Activated naive CD4-positive, alpha-beta T cell treated with anti-CD3 and anti-CD28 coated beads, Interleukin-2, amount 50 U/mL, for 24 hours (primary cell): ENCODE results near the gene LHFPL2.

Source experiments
- H3K27ac Mint-ChIP-seq: one replicate; pipeline ENCODE4 v1.8.0; 2021; ENCODE audit warnings: mild to moderate bottlenecking, mixed read lengths
- H3K27me3 Mint-ChIP-seq: one replicate; pipeline ENCODE4 v1.8.0; 2021; ENCODE audit warnings: mixed read lengths
- H3K36me3 Mint-ChIP-seq: one replicate; pipeline ENCODE4 v1.8.0; 2021; ENCODE audit warnings: mixed read lengths
- H3K4me1 Mint-ChIP-seq: one replicate; pipeline ENCODE4 v1.8.0; 2021; ENCODE audit warnings: mixed read lengths
- H3K4me3 Mint-ChIP-seq: one replicate; pipeline ENCODE4 v1.8.0; 2021; ENCODE audit warnings: mild to moderate bottlenecking, mixed read lengths
- H3K9me3 Mint-ChIP-seq: one replicate; pipeline ENCODE4 v1.8.0; 2021; ENCODE audit warnings: mixed read lengths

Gene LHFPL2

DNA sequence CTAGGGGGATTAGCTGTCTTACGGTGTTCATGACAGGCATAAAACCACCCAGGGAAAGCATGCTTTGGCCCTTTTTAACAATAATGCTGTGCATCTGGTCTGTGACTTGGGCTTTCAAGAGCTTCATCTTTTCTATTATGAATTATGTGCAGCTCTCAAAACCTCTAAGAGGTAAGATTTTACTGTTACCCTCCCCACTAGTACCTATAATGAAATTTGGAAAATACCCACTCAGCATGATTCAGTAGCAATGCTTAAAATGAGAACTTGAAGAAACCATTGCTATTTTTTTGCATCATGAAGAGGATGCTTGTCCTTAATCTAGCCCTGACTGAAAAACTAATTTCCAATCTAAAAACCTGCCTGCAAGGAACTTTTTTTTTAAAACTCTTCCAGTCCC lies 5.8 kb upstream of the LHFPL2 start:
- Mint-ChIP-seq H3K27me3 (peaks cover 27% of the 10 kb centered on the region), H3K4me3 (no peak overlapping the region)

DNA sequence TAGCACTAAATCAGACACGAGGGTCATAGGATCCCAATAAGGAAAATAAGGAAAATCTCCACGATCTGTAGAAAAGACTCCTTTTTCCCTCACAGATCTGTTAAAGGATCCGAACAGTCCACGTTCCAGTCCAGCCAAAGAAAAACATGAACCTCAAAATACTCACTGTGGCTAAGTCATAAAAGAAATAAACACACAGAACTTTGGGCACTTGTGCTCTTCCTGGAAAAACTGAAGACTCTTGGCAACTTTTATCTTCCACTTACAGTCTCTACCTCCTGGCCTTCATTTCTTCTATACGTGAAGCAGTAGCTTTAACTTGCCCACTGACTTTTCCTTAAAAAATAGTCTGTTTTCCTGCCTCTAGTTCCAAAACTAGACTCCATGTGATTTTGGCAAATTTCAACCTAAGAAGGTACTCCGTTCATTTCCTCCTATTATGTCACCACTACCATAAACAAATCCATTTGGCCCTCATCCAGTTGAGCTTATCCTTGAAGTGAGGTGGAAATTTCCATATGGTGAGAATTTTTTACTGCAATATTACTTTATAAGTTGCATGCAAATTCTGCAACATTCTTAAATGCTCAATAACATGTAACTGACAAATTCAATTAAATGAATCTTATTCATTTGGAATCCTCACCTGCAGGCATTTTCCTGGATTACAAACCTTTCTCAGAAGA lies 5.3 kb upstream of the LHFPL2 start:
- H3K27me3 Mint-ChIP-seq, result peaks cover 27% of the 10 kb centered on the region

More for the DNA sequence above, 5.8 kb upstream of the LHFPL2 start:
- Mint-ChIP-seq H3K9me3 (no peaks in the 10 kb centered on the region), H3K4me1 (no peaks in the 10 kb centered on the region), H3K36me3 (no peaks in the 10 kb centered on the region), H3K27ac (no peak overlapping the region)

DNA sequence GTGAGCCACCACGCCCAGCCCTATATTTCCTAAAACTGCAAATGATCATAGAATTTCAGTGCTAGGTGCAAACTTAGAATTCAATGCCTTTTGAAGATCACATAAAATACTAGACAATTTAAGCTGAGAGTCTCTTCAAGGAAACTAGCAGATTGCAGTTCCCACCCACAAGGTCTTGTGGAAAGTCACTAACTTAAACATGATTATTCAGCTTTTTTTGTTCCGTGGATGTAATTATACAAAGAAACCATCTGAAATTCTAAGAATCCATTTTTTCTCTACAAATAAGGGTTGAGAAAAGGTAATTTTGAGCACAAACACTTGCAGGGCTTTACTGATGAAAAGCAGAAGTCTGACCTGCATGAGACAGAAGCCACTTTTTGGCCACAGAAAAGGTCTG lies 4.5 kb upstream of the LHFPL2 start:
- H3K9me3 Mint-ChIP-seq, result no peaks in the 10 kb centered on the region
- no peak overlapping the region for H3K27ac Mint-ChIP-seq
- no peaks in the 10 kb centered on the region for H3K4me1 Mint-ChIP-seq
- peaks cover 27% of the 10 kb centered on the region for H3K27me3 Mint-ChIP-seq
- no peak overlapping the region for H3K4me3 Mint-ChIP-seq
- H3K36me3 Mint-ChIP-seq, result no peaks in the 10 kb centered on the region

More for the DNA sequence above, 5.3 kb upstream of the LHFPL2 start:
- Mint-ChIP-seq H3K36me3 (no peaks in the 10 kb centered on the region), H3K4me1 (no peaks in the 10 kb centered on the region), H3K27ac (no peak overlapping the region), H3K4me3 (no peak overlapping the region), H3K9me3 (no peaks in the 10 kb centered on the region)

DNA sequence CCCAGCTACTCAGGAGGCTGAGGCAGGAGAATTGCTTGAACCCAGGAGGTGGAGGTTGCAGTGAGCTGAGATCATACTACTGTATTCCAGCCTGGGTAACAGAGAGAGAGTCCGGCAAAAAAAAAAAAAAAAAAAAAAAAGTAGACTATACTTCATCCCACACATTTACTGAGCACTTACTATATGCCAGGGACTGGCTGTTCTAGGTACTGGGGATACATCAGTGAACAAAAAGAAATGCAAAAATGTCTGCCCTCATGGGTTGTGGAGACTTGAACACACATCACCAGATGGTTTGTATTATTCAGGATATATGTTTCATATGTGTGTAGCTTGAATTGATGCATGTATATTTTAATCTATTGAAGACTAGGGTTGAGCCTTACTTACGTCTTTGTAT lies 2.9 kb upstream of the LHFPL2 start:
- Mint-ChIP-seq H3K27ac (no peak overlapping the region), H3K4me3 (no peak overlapping the region), H3K36me3 (no peaks in the 10 kb centered on the region), H3K9me3 (no peaks in the 10 kb centered on the region), H3K27me3 (peaks cover 31% of the 10 kb centered on the region), H3K4me1 (peaks cover 13% of the 10 kb centered on the region)

DNA sequence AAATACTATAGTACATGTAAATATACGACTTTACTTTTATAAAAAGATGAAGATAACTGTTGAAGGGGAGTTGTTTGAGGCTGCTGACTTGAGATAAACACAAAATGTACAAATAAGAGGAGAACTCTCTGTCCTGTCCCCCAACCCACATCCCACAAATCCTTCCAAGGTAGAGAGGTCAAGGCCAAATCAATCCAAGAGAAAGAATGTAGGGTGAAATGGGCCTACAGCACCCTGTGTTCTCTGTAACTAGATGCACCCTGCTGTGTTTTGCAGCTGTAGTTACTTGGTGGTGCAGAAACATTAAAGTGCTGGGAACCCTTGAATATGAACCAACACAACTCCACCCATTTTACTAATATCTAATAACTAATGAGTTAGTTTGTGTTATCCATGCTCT lies 2.0 kb upstream of the LHFPL2 start:
- Mint-ChIP-seq H3K27me3 (peaks cover 33% of the 10 kb centered on the region), H3K27ac (no peak overlapping the region), H3K4me3 (no peak overlapping the region), H3K36me3 (no peaks in the 10 kb centered on the region), H3K9me3 (no peaks in the 10 kb centered on the region), H3K4me1 (peaks cover 13% of the 10 kb centered on the region)

DNA sequence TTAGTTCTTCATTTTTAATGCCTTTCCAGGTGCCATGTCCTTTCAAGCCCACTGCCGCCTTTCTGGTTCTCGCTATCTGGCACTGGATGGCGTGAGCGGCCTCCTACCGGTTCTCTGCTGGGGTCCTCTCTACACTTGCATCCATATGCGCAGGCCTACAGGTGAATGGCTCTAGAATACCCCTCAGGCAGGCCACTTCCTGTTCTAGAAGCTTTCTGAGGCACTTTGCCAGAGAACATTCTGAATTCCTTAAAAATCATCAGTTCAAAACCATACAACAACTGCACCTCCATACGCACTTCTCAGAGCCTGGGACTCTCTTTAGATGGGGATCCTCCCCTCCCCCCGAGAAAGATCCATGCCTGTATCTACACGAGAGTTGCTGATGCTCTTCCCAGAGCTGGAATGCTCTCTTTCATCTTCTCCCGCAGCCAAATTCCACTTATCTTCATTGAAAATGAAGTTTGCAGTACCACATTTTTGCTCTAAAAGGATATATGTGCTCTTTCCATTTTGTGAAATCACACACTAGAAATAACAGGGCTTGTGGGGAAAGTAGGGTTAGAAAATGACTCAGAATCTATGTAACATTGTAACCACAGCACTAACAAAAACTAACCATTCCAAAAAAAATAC lies 1.4 kb upstream of the LHFPL2 start:
- H3K4me1 Mint-ChIP-seq, result peaks cover 13% of the 10 kb centered on the region
- H3K36me3 Mint-ChIP-seq, result no peaks in the 10 kb centered on the region
- H3K9me3 Mint-ChIP-seq, result no peaks in the 10 kb centered on the region
- H3K4me3 Mint-ChIP-seq, result peak overlapping the region; percentile 61
- H3K27ac Mint-ChIP-seq, result no peak overlapping the region
- peaks cover 37% of the 10 kb centered on the region for H3K27me3 Mint-ChIP-seq

DNA sequence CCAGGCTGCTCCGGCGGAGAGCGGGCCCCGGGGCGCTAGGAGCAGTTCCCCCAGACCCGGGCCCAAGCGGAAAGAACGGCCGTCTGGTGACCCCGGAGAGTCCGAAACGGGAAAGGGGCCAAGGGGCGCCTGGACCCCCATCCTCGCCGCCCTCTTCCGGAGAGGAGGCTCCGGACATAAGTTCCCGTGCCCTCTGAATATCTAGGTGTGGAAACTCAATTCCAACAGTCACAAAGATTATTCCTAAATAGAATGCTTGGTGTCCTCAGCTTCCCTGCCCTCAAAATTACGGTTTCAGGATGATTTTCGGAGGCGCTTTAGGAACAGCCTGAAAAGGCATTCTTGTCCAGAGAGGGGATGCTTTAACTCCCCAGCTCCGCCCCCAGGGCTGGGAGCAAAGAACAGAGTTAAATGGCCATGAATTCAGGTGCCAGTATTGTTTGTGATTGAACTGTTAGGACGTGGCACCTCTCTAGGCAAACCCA lies 681 bp upstream of the LHFPL2 start:
- H3K36me3 Mint-ChIP-seq, result peaks cover under 1% of the 10 kb centered on the region
- no peaks in the 10 kb centered on the region for H3K9me3 Mint-ChIP-seq
- H3K4me1 Mint-ChIP-seq, result peaks cover 13% of the 10 kb centered on the region
- H3K4me3 Mint-ChIP-seq, result no peak overlapping the region
- peaks cover 42% of the 10 kb centered on the region for H3K27me3 Mint-ChIP-seq
- no peak overlapping the region for H3K27ac Mint-ChIP-seq

DNA sequence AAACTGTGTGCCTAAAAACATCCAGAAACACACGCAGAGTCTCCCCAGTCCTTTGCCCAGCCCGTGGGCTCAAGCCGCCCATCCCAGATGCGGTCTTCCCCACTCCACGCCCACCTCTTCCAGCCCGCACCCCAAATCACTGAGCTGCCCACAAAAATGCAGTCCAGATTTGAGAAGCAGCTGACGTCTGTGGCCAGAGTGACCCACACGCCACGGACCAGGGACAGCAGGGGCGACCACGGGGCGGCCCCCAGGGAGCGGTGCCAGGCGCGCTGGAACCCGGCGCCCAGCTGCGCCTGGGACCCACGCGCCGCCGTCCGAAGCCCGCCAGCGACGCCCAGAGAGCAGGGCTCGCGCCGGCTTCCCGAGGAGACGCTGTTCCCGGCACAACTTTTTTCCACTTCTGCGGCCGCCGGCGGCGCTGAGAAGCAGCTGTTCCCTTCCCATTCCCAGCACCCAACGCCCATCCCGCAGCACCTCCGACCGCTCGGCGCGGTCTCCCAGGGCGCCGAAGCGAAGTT lies 674 bp downstream of the LHFPL2 start:
- Mint-ChIP-seq H3K27ac (no peak overlapping the region), H3K4me3 (peak overlapping the region; percentile 82), H3K27me3 (peaks cover 42% of the 10 kb centered on the region), H3K36me3 (peaks cover 2% of the 10 kb centered on the region), H3K4me1 (peaks cover 13% of the 10 kb centered on the region), H3K9me3 (no peaks in the 10 kb centered on the region)

DNA sequence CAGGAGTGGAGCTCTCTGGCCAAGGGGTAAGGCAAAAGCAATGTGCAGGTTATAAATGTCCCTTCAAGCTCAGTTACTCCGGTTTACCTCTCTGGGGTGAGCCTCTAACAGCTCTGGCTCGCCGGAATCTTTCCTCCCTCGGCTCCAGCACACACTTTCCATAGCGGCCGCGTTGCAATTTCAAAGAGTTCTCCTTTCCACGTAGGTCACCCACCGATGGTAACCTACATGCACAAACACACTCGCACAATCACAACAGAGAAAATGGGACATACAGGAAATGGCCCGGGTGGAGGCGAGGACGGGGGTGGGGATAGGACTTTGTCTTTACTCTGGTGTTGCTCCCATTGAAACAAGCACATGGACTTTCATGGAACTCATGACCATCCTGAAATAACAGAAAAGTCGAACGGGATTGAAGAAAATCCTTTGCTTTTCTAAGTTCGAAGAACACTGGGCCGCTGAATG lies 1.2 kb downstream of the LHFPL2 start:
- Mint-ChIP-seq H3K36me3 (peaks cover 2% of the 10 kb centered on the region), H3K9me3 (no peaks in the 10 kb centered on the region), H3K4me3 (peak overlapping the region; percentile 82), H3K4me1 (peaks cover 13% of the 10 kb centered on the region), H3K27me3 (peaks cover 42% of the 10 kb centered on the region), H3K27ac (no peak overlapping the region)

DNA sequence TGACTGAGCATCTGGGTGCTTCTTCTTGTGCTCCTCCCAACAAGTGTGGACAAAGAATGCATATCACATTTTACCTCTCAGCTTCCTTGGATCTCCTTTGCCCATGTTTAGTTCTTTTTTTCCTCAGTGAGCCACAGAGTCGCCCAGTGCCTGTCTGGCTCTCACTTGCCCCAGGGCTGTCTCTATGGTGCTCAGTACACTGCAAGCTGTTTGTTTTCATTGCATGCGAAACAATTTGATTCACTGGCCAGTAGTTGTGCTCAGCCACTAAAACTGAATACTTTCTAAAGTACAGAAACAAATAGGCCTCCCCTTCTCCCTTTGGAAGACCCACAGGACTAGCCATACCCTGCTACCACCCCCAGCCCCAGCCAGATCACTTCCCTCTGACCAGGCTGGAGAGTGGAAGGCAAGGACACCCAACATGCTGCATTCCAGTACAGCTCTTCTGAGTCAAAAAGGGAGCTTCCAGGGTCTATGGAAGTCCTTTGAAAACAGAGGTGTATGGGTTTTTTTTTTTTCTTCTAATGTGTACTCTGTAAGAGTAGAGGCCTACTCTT lies 3.8 kb downstream of the LHFPL2 start:
- peaks cover 2% of the 10 kb centered on the region for H3K36me3 Mint-ChIP-seq
- peaks cover 31% of the 10 kb centered on the region for H3K27me3 Mint-ChIP-seq
- no peaks in the 10 kb centered on the region for H3K9me3 Mint-ChIP-seq
- no peak overlapping the region for H3K4me3 Mint-ChIP-seq
- peaks cover 13% of the 10 kb centered on the region for H3K4me1 Mint-ChIP-seq
- H3K27ac Mint-ChIP-seq, result no peak overlapping the region

DNA sequence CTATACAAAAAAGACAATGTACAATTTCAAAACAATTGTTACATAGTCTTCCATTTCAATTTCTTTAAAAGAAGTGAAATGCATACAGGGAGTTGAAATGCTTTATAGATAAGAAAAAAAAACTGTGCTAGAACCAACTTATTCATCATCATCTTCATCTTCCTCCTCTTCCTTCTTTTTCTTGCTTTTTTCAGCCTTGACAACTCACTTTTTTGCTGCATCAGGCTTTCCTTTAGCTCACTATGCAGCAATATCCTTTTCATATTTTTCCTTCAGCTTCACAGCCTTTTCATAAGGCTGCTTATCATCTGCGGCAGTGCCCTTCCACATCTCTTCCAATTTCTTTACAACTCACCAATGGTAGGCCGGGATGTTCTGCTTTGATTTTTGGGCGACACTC lies 4.4 kb downstream of the LHFPL2 start:
- Mint-ChIP-seq H3K36me3 (peaks cover 2% of the 10 kb centered on the region), H3K4me3 (no peak overlapping the region), H3K9me3 (no peaks in the 10 kb centered on the region), H3K27me3 (peaks cover 30% of the 10 kb centered on the region), H3K27ac (no peak overlapping the region), H3K4me1 (peaks cover 13% of the 10 kb centered on the region)

DNA sequence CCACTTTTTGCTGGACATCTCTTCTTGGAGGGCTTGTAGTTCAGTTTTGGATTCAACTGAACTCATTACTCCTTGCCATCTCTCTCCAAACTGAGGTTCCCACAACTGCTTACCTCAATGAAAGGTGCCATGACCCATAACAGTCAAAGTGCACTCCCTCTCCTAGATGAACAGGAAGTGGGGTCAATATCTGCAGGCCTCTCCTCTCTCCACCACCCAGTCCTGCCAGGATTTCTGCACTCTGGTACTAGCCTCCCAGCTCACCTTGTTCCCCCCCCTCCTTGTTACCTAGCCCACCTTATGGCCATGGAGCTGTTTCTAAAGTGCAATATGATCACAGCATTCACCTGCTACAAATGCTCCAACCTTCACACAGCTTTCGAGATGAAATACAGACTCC lies 5.9 kb downstream of the LHFPL2 start:
- Mint-ChIP-seq H3K4me1 (peaks cover 12% of the 10 kb centered on the region), H3K27me3 (peaks cover 30% of the 10 kb centered on the region), H3K36me3 (peaks cover 2% of the 10 kb centered on the region), H3K27ac (no peak overlapping the region), H3K9me3 (no peaks in the 10 kb centered on the region), H3K4me3 (no peak overlapping the region)

DNA sequence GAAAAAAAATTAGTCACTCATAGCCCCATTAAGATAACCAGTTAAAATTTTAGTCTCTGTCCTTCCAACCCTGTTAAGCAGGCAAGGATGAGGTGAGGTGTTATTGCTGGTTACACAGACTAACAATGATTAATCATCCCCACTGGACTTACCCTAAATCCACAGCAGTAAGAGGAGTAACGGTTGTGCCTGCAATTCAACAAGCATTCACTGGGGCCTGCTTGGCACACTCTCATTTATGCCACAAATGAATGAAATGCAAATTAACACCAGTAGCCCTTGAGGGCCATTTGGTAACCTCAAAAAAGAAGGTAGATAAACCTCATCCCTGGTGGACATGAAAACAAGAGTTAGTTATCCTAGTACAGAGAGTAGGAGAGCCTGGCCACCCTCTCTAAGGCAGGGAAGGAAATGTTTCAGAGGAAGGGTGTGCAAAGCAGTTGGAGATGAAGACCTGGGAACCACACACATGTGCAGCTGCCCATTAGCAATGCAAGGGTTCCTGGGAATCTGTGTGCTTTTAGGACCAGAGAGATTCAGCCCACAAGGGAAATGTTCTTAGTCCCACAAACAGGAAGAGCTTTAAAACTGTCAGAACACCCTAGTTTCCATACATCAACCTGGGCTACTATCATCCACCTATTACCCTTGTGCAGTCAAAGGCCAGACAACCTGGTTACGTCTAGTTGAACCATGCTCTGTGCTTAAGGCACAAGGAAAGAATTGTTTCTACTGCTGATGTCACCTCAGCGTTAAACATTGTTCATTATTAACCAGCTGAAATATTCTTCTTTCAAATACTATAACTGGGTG lies 7.7 kb downstream of the LHFPL2 start:
- H3K4me3 Mint-ChIP-seq, result no peak overlapping the region
- peaks cover 2% of the 10 kb centered on the region for H3K36me3 Mint-ChIP-seq
- no peaks in the 10 kb centered on the region for H3K9me3 Mint-ChIP-seq
- H3K27ac Mint-ChIP-seq, result no peak overlapping the region
- peaks cover 16% of the 10 kb centered on the region for H3K27me3 Mint-ChIP-seq
- H3K4me1 Mint-ChIP-seq, result no peaks in the 10 kb centered on the region

DNA sequence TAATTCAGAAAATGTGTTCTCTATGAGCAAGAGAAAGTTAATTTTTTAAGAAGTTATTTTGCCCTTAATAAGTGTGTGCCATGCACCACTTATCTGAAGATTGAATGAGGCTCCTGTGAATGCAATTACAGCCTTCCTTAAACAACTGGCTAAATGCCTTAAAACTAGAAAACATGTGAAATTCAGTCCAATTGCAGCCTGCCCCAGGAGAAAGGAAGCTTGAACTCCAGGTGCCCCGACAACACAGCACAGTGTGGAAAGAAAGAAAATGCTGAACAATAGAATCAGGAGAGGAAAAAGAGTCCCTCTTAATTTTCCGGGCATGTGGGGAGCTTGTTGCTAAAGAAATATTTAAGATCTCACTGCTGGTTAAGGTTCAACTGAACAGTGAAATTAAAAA lies 8.8 kb downstream of the LHFPL2 start:
- H3K4me1 Mint-ChIP-seq, result no peaks in the 10 kb centered on the region
- no peaks in the 10 kb centered on the region for H3K9me3 Mint-ChIP-seq
- peaks cover 2% of the 10 kb centered on the region for H3K36me3 Mint-ChIP-seq

DNA sequence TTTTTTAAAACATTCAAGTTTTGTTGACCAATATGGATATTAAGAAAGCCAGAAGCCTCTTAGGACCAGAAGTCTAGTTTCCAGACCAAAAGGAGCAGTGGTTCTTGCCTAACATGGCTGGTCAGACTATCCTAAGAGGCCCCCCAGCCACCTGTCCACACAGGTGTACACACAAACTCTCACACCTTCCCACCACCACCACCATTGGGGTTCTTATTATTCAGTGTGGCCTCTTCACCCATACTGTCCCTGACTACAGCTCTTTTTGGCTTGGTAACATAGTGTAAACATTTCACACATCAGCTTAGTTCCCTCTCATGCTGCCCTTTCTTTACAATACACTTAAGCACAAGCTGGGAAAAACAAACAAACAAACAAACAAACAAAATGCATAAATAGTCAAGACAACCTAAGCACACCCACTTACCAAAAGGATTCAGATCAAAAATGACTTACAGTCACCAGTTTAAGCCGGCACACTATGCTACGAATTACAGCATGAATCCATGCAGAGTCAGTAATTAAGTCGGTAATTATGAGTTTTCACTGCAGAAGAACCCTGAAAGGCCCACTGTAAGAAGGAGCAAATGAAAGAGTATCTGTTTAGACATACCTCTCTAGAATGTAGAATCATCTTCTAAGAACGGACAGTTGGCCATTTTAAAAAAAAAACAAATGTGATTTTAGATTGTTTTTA lies 9.5 kb downstream of the LHFPL2 start:
- Mint-ChIP-seq H3K9me3 (no peaks in the 10 kb centered on the region), H3K4me3 (no peak overlapping the region), H3K27ac (no peak overlapping the region), H3K27me3 (peaks cover 10% of the 10 kb centered on the region), H3K4me1 (no peaks in the 10 kb centered on the region), H3K36me3 (peaks cover under 1% of the 10 kb centered on the region)

More for the DNA sequence above, 8.8 kb downstream of the LHFPL2 start:
- no peak overlapping the region for H3K27ac Mint-ChIP-seq
- no peak overlapping the region for H3K4me3 Mint-ChIP-seq
- peaks cover 13% of the 10 kb centered on the region for H3K27me3 Mint-ChIP-seq
